K562 (cell line): ENCODE measurements around the gene ECT2L. TPM values are rescaled to one million over a fixed set of nuclear protein-coding genes. Genes with fewer than 3 reads are reported as not detected.

Experiments
- ATAC-seq: fragments of 200-7000 bp; cut with Tn5 transposase; 3 replicates; pipeline ENCODE4 v1.9.1; 2020; ENCODE audit warnings: moderate library complexity
- BruUV-seq: library from RNA; stranded (reverse); fragments of 400-500 nt; replicated peaks from 2 replicates; lab custom pipeline; 2021; lab: Mats Ljungman, UMichigan
- CTCF ChIA-PET: fragments of 300-600 bp; formaldehyde crosslinking; extraction: SDS; loops from one replicate; lab custom pipeline; 2021; ENCODE audit warnings: low intra/inter-chr PET ratio; lab: Yijun Ruan, JAX
- POLR2A ChIA-PET: fragments of 300-600, 350-650 bp; sonication (Branson Sonifier 250); formaldehyde crosslinking; extraction: SDS; loops from one replicate; lab custom pipeline; 2021; ENCODE audit warnings: antibody characterized with exemption, inconsistent platforms; lab: Yijun Ruan, JAX
- DNase-seq, 4 experiments: peaks; one replicate each; pipeline versions ENCODE4 v3.0.0 to v3.0.0-alpha.2; 2011 to 2018; ENCODE audit warnings: low spot score in 3 of 4, mixed read lengths in 3 of 4; ENCODE audit errors: extremely low read depth in 1 of 4
- FAIRE-seq: peaks from 2 replicates; lab custom pipeline; 2011; peaks lifted over from hg19 to GRCh38; lab: Jason Lieb, UNC
- H2AFZ ChIP-seq: 2 replicates; pipeline ENCODE4 v1.6.0; 2011; ENCODE audit warnings: low read depth, low read length, control low read depth, inconsistent platforms
- H3K27ac ChIP-seq: fragments of 200-600 bp; 3 replicates; pipeline ENCODE4 v1.8.0; 2011; ENCODE audit warnings: low read depth, mild to moderate bottlenecking, control low read depth, inconsistent platforms, low read length, moderate library complexity, mixed read lengths; ENCODE audit errors: extremely low read depth
- H3K27me3 ChIP-seq, 2 experiments: fragments of 300-600 bp in 1 of 2; 2 replicates in 1 of 2; 3 replicates in 1 of 2; pipeline versions ENCODE4 v1.6.0 to v1.8.0; 2011; ENCODE audit warnings: inconsistent platforms in 2 of 2, low read length in 2 of 2, mild to moderate bottlenecking in 1 of 2, mixed read lengths in 1 of 2, moderate library complexity in 1 of 2; ENCODE audit not compliant: control insufficient read depth in 2 of 2, insufficient read depth in 2 of 2
- H3K36me3 ChIP-seq: fragments of 300-600 bp; 3 replicates; pipeline ENCODE4 v1.8.0; 2011; ENCODE audit warnings: mild to moderate bottlenecking, low read length, inconsistent platforms; ENCODE audit not compliant: control insufficient read depth, insufficient read depth
- H3K4me1 ChIP-seq, 2 experiments: fragments of 200-600 bp in 1 of 2; replicated peaks in 1 of 2; 2 replicates in 1 of 2; 3 replicates in 1 of 2; pipeline versions ENCODE4 v1.5.1 to v1.8.0; 2011; ENCODE audit warnings: inconsistent platforms in 2 of 2, low read length in 2 of 2, mild to moderate bottlenecking in 1 of 2, mixed read lengths in 1 of 2, moderate library complexity in 1 of 2; ENCODE audit not compliant: control insufficient read depth in 2 of 2, insufficient read depth in 2 of 2
- H3K4me2 ChIP-seq: 2 replicates; pipeline ENCODE4 v1.6.1; 2011; ENCODE audit warnings: low read length, control low read depth, inconsistent platforms, mixed read lengths; ENCODE audit not compliant: insufficient read depth
- H3K4me3 ChIP-seq: fragments of 200-600 bp; sonication (generic), shearing (Covaris generic); 2 replicates; pipeline ENCODE4 v1.5.1; 2016; ENCODE audit warnings: control low read depth, inconsistent platforms
- H3K79me2 ChIP-seq: fragments of 200-600 bp; 3 replicates; pipeline ENCODE4 v1.8.0; 2011; ENCODE audit warnings: low read length, inconsistent platforms; ENCODE audit not compliant: control insufficient read depth, insufficient read depth
- H3K9ac ChIP-seq, 2 experiments: 2 replicates each; pipeline versions ENCODE4 v1.6.0 to v1.6.1; 2011; ENCODE audit warnings: low read depth in 2 of 2, low read length in 2 of 2, control low read depth in 1 of 2, inconsistent platforms in 1 of 2, mild to moderate bottlenecking in 1 of 2, mixed read lengths in 1 of 2; ENCODE audit not compliant: insufficient read depth in 1 of 2
- H3K9me1 ChIP-seq: one replicate; pipeline ENCODE4 v1.6.0; 2011; ENCODE audit warnings: inconsistent platforms, mild to moderate bottlenecking, low read length, moderate library complexity; ENCODE audit not compliant: control insufficient read depth, insufficient read depth
- H3K9me3 ChIP-seq: replicated peaks from 2 replicates; pipeline ENCODE4 v1.5.1; 2011; ENCODE audit warnings: low read depth, low read length, inconsistent platforms; ENCODE audit not compliant: control insufficient read depth, insufficient read depth
- H4K20me1 ChIP-seq: replicated peaks from 2 replicates; pipeline ENCODE4 v1.6.1; 2011; ENCODE audit warnings: low read length, inconsistent platforms, mixed read lengths; ENCODE audit not compliant: control insufficient read depth, insufficient read depth
- ADNP ChIP-seq: fragments of 200-800 bp; sonication (Bioruptor generic); IDR thresholded peaks from 2 replicates; pipeline ENCODE4 v1.6.1; 2016; ENCODE audit warnings: missing genetic modification characterization, missing compliant biosample characterization
- CHD4 ChIP-seq: fragments of 200-600 bp; sonication (generic); IDR thresholded peaks from 3 replicates; pipeline ENCODE4 v1.6.1; 2012; ENCODE audit warnings: low read depth, mild to moderate bottlenecking, mixed read lengths, low read length, inconsistent platforms; ENCODE audit not compliant: insufficient read depth, insufficient replicate concordance, poor library complexity, severe bottlenecking
- CREB3 ChIP-seq: fragments of 450-650 bp; conservative IDR thresholded peaks from 2 replicates; pipeline ENCODE4 v1.6.1; 2016; ENCODE audit warnings: missing genetic modification characterization, low read depth, mild to moderate bottlenecking, missing compliant biosample characterization, moderate library complexity
- KDM4B ChIP-seq, 2 experiments: fragments of 450-650 bp in 1 of 2; sonication (generic) in 1 of 2; IDR thresholded peaks; 2 replicates each; pipeline ENCODE4 v1.6.1; 2016 to 2017; ENCODE audit warnings: borderline replicate concordance in 2 of 2, antibody characterized with exemption in 1 of 2, low read depth in 1 of 2, mild to moderate bottlenecking in 1 of 2
- MNT ChIP-seq, 2 experiments: fragments of 450-650 bp; conservative IDR thresholded peaks; 2 replicates each; pipeline ENCODE4 v1.6.1; 2017; ENCODE audit warnings: mild to moderate bottlenecking in 2 of 2, moderate library complexity in 2 of 2
- PPARD ChIP-seq: fragments of 250-450 bp; sonication (Bioruptor Pico); IDR thresholded peaks from 2 replicates; pipeline ENCODE4 v1.8.0; 2022; ENCODE audit warnings: inconsistent platforms, mild to moderate bottlenecking, moderate library complexity
- RUNX1 ChIP-seq: sonication (generic); IDR thresholded peaks from 2 replicates; pipeline ENCODE4 v1.6.1; 2016; ENCODE audit warnings: antibody characterized with exemption, low read depth
- SAFB ChIP-seq: fragments of 200-400 bp; formaldehyde crosslinking; IDR thresholded peaks from 2 replicates; pipeline ENCODE4 v1.6.1; 2017; ENCODE audit warnings: low read depth, low read length, borderline replicate concordance
- THAP7 ChIP-seq: fragments of 250-450 bp; sonication (Bioruptor Pico); IDR thresholded peaks from 2 replicates; pipeline ENCODE4 v1.5.0; 2021
- ZNF12 ChIP-seq: sonication (generic); formaldehyde crosslinking; IDR thresholded peaks from 2 replicates; pipeline ENCODE4 v1.4.0; 2020; ENCODE audit warnings: mild to moderate bottlenecking, missing genetic modification reagents
- ZNF696 ChIP-seq: fragments of 250-450 bp; sonication (Bioruptor Pico); conservative IDR thresholded peaks from 2 replicates; pipeline ENCODE4 v1.4.0; 2020; ENCODE audit warnings: mild to moderate bottlenecking, moderate library complexity
- WGBS: fragments of 100-300 bp; shearing (Covaris generic); methylation state at CpG from one replicate; pipeline ENCODE4 v1.1.6; 2016; ENCODE audit warnings: low coverage, mixed read lengths; ENCODE audit not compliant: insufficient coverage; ENCODE audit errors: missing lambda C conversion rate; 5-methylcytosine and 5-hydroxymethylcytosine counted together
- in situ Hi-C: fragments of 300-500 bp; cut with MboI; formaldehyde crosslinking; loops from 4 replicates; pipeline ENCODE4 v1.15.0; 2018; ENCODE audit warnings: inconsistent platforms, mixed read lengths
- intact Hi-C: fragments of 100-400 bp; cut with micrococcal nuclease; formaldehyde crosslinking; loops from 2 replicates; pipeline ENCODE4 v1.14.2; 2022
- polyA plus RNA-seq, 8 experiments: library from polyadenylated mRNA; depleted of rRNA in 4 of 8; stranded (reverse) in 5 of 8; unstranded in 3 of 8; fragments of >200 nt; fragmentation: Nextera tagmentation in 2 of 8; fragmentation: Illumina TruSeq in 1 of 8; extraction: Ambion mirVana in 2 of 8; extraction: Trizol in 1 of 8; gene quantifications; 2 replicates each; pipeline versions ENCODE4 v1.2.1 to v1.2.3, GENCODE V29; 2011 to 2014; ENCODE audit warnings: inconsistent platforms in 1 of 8, missing spikeins in 1 of 8
- total RNA-seq, 7 experiments: library from RNA; depleted of rRNA in 6 of 7; stranded (reverse); fragments of >200 nt in 6 of 7; fragmentation: Illumina TruSeq in 2 of 7; extraction: Trizol in 2 of 7; gene quantifications; 2 replicates each; pipeline versions ENCODE4 v1.2.1 to v1.2.3, GENCODE V29; 2011 to 2021; ENCODE audit warnings: low replicate concordance in 1 of 7
- TF ChIP-seq, protein P1 (sequence below): fragments of 450-650 bp; formaldehyde crosslinking; IDR thresholded peaks from 2 replicates; pipeline ENCODE4 v1.4.0; 2020; ENCODE audit warnings: mild to moderate bottlenecking, moderate library complexity
- TF ChIP-seq, protein P2 (sequence below): sonication (generic); IDR thresholded peaks from 2 replicates; pipeline ENCODE4 v1.6.1; 2016
- TF ChIP-seq, protein P3 (sequence below): sonication (generic); formaldehyde crosslinking; IDR thresholded peaks from 2 replicates; pipeline ENCODE4 v1.5.0; 2020; ENCODE audit warnings: missing genetic modification reagents

ECT2L gene
- total and polyA plus RNA-seq, 9 of the 15 experiments (the other 6 are each of a cell fraction or from before 2014, with no cell fraction given) = 0.03 to 0.04 TPM; not detected in 7

DNA sequence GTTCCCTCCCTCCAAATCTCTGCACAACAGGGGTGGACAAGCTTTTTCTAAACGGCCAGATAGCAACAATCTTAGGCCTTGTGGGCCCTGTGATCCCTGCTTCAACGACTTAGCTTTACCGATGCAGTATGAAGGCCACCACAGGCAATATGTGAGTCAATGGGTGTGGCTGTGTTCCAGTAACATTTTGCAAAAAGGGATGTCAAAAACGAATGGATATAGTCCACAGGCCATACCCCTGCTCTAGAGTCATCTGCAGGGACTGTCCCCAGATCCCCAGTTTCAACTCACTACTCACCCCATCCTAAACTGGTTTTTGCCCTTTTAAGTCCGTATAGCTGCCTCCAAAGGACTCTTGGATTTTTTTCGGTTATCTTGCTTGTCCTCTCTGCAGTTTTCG, 34.4 kb downstream of the ECT2L start:
- H3K79me2 ChIP-seq = no peaks in the 10 kb centered on the region
- no peaks in the 10 kb centered on the region for H3K9me1 ChIP-seq
- no peaks in the 10 kb centered on the region for H3K4me1 ChIP-seq
- under 1% methylated on average over 7 of the region's 7 CpGs for WGBS
- no peaks in the 10 kb centered on the region for H3K36me3 ChIP-seq
- CTCF ChIA-PET = no interaction called here
- intact Hi-C loops (no loop called here), in situ Hi-C loops (no loop called here)
- no peak overlapping the region for H3K4me2 ChIP-seq
- no peak overlapping the region for H2AFZ ChIP-seq
- no peak overlapping the region for H3K27ac ChIP-seq
- BruUV-seq = no TSS peak
- FAIRE-seq = no peak
- no peak overlapping the region for H3K9ac ChIP-seq
- no peaks in the 10 kb centered on the region for H3K9me3 ChIP-seq
- no peak for ATAC-seq
- no peak for DNase-seq
- peaks cover 18 to 27% of the 10 kb centered on the region in 2 experiments for H3K27me3 ChIP-seq
- POLR2A ChIA-PET = interaction anchor here (0.6 to 0.7 kb wide), 3 partner anchors 172 to 974 kb away, joined by 3 to 4 read pairs (median 4); no protein-coding TSS in a partner anchor
- no peak overlapping the region for H3K4me3 ChIP-seq
- H4K20me1 ChIP-seq = no peaks in the 10 kb centered on the region
- TF ChIP-seq CHD4 (no peak), SAFB (no peak), CREB3 (tag) (no peak), MNT (conservative IDR thresholded peaks at IDR 0.05) (no peak), THAP7 (CRISPR knock-in tag) (no peak), ZNF696 (CRISPR knock-in tag) (no peak), ZNF12 (CRISPR knock-in tag) (no peak), ADNP (tag) (no peak), PPARD (CRISPR knock-in tag) (no peak), KDM4B (IDR thresholded peaks at IDR 0.05; ENCODE audit: borderline replicate concordance in 2 of 2, low read depth in 1 of 2) (no peak), RUNX1 (no peak)
- TF ChIP-seq, protein P1, sequence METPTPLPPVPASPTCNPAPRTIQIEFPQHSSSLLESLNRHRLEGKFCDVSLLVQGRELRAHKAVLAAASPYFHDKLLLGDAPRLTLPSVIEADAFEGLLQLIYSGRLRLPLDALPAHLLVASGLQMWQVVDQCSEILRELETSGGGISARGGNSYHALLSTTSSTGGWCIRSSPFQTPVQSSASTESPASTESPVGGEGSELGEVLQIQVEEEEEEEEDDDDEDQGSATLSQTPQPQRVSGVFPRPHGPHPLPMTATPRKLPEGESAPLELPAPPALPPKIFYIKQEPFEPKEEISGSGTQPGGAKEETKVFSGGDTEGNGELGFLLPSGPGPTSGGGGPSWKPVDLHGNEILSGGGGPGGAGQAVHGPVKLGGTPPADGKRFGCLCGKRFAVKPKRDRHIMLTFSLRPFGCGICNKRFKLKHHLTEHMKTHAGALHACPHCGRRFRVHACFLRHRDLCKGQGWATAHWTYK (CRISPR knock-in tag) = no peak
- TF ChIP-seq, protein P2, sequence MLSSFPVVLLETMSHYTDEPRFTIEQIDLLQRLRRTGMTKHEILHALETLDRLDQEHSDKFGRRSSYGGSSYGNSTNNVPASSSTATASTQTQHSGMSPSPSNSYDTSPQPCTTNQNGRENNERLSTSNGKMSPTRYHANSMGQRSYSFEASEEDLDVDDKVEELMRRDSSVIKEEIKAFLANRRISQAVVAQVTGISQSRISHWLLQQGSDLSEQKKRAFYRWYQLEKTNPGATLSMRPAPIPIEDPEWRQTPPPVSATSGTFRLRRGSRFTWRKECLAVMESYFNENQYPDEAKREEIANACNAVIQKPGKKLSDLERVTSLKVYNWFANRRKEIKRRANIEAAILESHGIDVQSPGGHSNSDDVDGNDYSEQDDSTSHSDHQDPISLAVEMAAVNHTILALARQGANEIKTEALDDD = no peak
- TF ChIP-seq, protein P3, sequence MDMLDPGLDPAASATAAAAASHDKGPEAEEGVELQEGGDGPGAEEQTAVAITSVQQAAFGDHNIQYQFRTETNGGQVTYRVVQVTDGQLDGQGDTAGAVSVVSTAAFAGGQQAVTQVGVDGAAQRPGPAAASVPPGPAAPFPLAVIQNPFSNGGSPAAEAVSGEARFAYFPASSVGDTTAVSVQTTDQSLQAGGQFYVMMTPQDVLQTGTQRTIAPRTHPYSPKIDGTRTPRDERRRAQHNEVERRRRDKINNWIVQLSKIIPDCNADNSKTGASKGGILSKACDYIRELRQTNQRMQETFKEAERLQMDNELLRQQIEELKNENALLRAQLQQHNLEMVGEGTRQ (CRISPR knock-in tag) = no peak
- TF ChIP-seq, all 486 proteins: peak for 0
